GM18907 (cell line): ENCODE results near the gene CHMP1B.
"Not testable (repeated sequence)": the region's sequence is repeated elsewhere in the genome, so short reads cannot be mapped to it uniquely, and the experiment has no call there.

Experiments used
- ATAC-seq: cut with Tn5 transposase; IDR thresholded peaks from one replicate; pipeline ENCODE4 v1.9.1; 2021; ENCODE audit warnings: mild to moderate bottlenecking, moderate library complexity; ENCODE audit not compliant: unreplicated experiment

CHMP1B gene

GRCh38 chr18:11866764-11867163, 15.6 kb downstream of the CHMP1B start:
- no peak for ATAC-seq

- no peak for ATAC-seq
These were observed 17.0 kb downstream of the CHMP1B start for GRCh38 chr18:11868230-11868629.

GRCh38 chr18:11871501-11871900, 20.3 kb downstream of the CHMP1B start:
- ATAC-seq = peak; percentile 56

GRCh38 chr18:11872479-11873136, 21.4 kb downstream of the CHMP1B start:
- ATAC-seq = no peak

GRCh38 chr18:11873670-11874340, 22.6 kb downstream of the CHMP1B start:
- ATAC-seq = no peak

- ATAC-seq = no peak
These were observed 23.5 kb downstream of the CHMP1B start for GRCh38 chr18:11874676-11875075.

- ATAC-seq = no peak
These were observed 26.4 kb downstream of the CHMP1B start for GRCh38 chr18:11877497-11878135.

- ATAC-seq = no peak
These were observed 29.5 kb downstream of the CHMP1B start for GRCh38 chr18:11880586-11881304.

GRCh38 chr18:11882636-11883035, 31.4 kb downstream of the CHMP1B start:
- ATAC-seq = no peak

GRCh38 chr18:11883153-11883552, 31.9 kb downstream of the CHMP1B start:
- peak; percentile 88 for ATAC-seq

GRCh38 chr18:11884396-11885030, 33.3 kb downstream of the CHMP1B start:
- no peak for ATAC-seq

GRCh38 chr18:11885278-11885947, 34.2 kb downstream of the CHMP1B start:
- ATAC-seq = no peak

GRCh38 chr18:11886577-11887110, 35.4 kb downstream of the CHMP1B start:
- ATAC-seq = no peak

- ATAC-seq = no peak
These were observed 36.3 kb downstream of the CHMP1B start for GRCh38 chr18:11887328-11888128.

GRCh38 chr18:11888726-11889125, 37.5 kb downstream of the CHMP1B start:
- ATAC-seq = no peak

- ATAC-seq = no peak
These were observed 38.1 kb downstream of the CHMP1B start for GRCh38 chr18:11889284-11889683.

- ATAC-seq = no peak
These were observed 40.5 kb downstream of the CHMP1B start for GRCh38 chr18:11891737-11892136.

GRCh38 chr18:11892438-11892837, 41.2 kb downstream of the CHMP1B start:
- not testable (repeated sequence) for ATAC-seq

- no peak for ATAC-seq
These were observed 46.6 kb downstream of the CHMP1B start for GRCh38 chr18:11897781-11898180.
